OCI-LY7 (cell line): Measurements from ENCODE around the gene TSG101.

Experiments used
- EZH2phosphoT487 ChIP-seq: fragments of 200-600 bp; sonication (generic); IDR thresholded peaks from 2 replicates; pipeline ENCODE4 v1.6.1; 2018; ENCODE audit warnings: low read depth, borderline replicate concordance, mild to moderate bottlenecking, mixed run types, antibody characterized with exemption, low read length, moderate library complexity, mixed read lengths
- TF ChIP-seq, protein P1 (sequence below): fragments of 200-600 bp; sonication (generic); conservative IDR thresholded peaks from 2 replicates; pipeline ENCODE4 v1.5.1; 2014; ENCODE audit warnings: mild to moderate bottlenecking, antibody characterized with exemption, low read length, moderate library complexity, mixed read lengths

DNA sequence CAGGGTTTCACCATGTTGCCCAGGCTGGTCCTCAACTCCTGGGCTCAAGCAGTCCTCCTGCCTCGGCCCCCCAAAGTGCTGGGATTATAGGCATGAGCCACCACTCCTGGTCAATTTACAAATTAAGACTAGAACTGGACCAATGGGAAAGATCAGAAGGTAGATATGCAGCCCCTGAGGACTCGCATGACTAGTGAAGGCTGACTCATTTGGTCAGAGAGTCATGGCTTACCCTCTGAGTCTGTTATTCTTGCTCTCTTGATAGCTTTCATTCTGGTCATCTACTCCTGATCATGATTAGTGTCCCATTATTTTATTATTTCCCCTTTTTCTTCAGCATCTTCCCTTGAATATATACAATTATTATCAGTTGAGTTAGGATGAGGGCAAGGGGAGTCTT is 73.8 kb downstream of the TSG101 start:
- TF ChIP-seq, protein P1, sequence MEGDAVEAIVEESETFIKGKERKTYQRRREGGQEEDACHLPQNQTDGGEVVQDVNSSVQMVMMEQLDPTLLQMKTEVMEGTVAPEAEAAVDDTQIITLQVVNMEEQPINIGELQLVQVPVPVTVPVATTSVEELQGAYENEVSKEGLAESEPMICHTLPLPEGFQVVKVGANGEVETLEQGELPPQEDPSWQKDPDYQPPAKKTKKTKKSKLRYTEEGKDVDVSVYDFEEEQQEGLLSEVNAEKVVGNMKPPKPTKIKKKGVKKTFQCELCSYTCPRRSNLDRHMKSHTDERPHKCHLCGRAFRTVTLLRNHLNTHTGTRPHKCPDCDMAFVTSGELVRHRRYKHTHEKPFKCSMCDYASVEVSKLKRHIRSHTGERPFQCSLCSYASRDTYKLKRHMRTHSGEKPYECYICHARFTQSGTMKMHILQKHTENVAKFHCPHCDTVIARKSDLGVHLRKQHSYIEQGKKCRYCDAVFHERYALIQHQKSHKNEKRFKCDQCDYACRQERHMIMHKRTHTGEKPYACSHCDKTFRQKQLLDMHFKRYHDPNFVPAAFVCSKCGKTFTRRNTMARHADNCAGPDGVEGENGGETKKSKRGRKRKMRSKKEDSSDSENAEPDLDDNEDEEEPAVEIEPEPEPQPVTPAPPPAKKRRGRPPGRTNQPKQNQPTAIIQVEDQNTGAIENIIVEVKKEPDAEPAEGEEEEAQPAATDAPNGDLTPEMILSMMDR: no peak
- no peak for TF ChIP-seq EZH2phosphoT487
